ENCODE results near the gene PLEKHA8. TPM values are rescaled to one million over a fixed set of nuclear protein-coding genes. Genes with fewer than 3 reads are reported as not detected.

PLEKHA8 gene
- total and polyA plus RNA-seq, 2 of the 8 experiments (the other 6 are each of a cell fraction or from before 2014, with no cell fraction given), result 10.7 to 44.0 TPM

DNA sequence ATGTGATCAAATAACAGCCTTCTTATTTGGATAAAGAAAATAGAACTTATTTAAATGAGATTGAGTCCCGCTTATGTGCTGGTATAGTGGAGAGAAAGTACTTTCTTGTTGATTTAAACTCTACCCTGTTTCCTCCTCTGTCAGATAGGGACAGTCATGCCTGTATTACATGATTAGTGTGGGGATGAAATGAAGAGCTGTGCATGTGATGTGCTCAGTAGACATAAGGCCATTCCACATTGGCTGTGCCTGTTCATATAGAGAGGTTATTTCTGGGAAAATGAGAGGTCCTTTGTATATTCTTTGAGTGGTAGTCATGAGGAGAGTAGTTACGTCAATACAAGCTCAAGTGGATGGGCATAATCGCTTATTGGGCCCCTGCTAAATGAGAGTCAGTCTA, 112.2 kb downstream of the PLEKHA8 start:
- peaks cover 3 to 19% (median 15%) of the 10 kb centered on the region in 4 experiments for H3K27me3 ChIP-seq (replicated peaks in 1 of 4; ENCODE audit: control insufficient read depth in 3 of 4, extremely low read depth in 1 of 4, insufficient read depth in 3 of 4, low read length in 3 of 4)
- no peak overlapping the region for H2BK12ac ChIP-seq (ENCODE audit: low read depth, low read length)
- H3K27ac ChIP-seq (ENCODE audit: low read depth, low read length), result no peak overlapping the region
- H4K91ac ChIP-seq (replicated peaks; ENCODE audit: insufficient read length, low read length), result no peak overlapping the region
- H3K36me3 ChIP-seq (ENCODE audit: control insufficient read depth in 2 of 4, insufficient read depth in 4 of 4, low read length in 3 of 4), result no peaks in the 10 kb centered on the region
- no peak overlapping the region for H2AFZ ChIP-seq (ENCODE audit: low read length)
- no peak overlapping the region for H4K5ac ChIP-seq (ENCODE audit: insufficient read length, low read depth, low read length)
- H2BK120ac ChIP-seq (replicated peaks; ENCODE audit: low read depth, low read length), result no peak overlapping the region
- no peak overlapping the region for H4K8ac ChIP-seq (ENCODE audit: extremely low read depth, insufficient read depth, low read length)
- no peak for FAIRE-seq
- ChIA-PET CTCF (ENCODE audit: partially characterized antibody) (interaction anchor here (1.7 kb wide), 1 partner anchor 424 kb away, joined by 4 read pairs; no protein-coding TSS in a partner anchor), POLR2A (ENCODE audit: partially characterized antibody) (no interaction called here)
- H2BK15ac ChIP-seq (ENCODE audit: low read length), result no peak overlapping the region
- peaks cover 11% of the 10 kb centered on the region for H3K23me2 ChIP-seq (ENCODE audit: low read depth, low read length)
- H3K79me1 ChIP-seq (ENCODE audit: low read depth, low read length), result no peaks in the 10 kb centered on the region
- peaks cover 0 to 5% of the 10 kb centered on the region in 2 experiments for H4K20me1 ChIP-seq (replicated peaks in 1 of 2; ENCODE audit: control insufficient read depth in 1 of 2, insufficient read depth in 2 of 2, low read length in 2 of 2)
- H3K23ac ChIP-seq (ENCODE audit: insufficient read length), result no peak overlapping the region
- no peak overlapping the region for H2AK5ac ChIP-seq (ENCODE audit: low read depth, low read length)
- H3K4me3 ChIP-seq (ENCODE audit: extremely low read depth in 1 of 4, insufficient read depth in 2 of 4, low read depth in 3 of 4, low read length in 4 of 4), result no peak overlapping the region
- H3K14ac ChIP-seq (ENCODE audit: insufficient read length), result no peak overlapping the region
- H3K4me2 ChIP-seq (ENCODE audit: insufficient read depth in 1 of 2, low read depth in 2 of 2, low read length in 2 of 2), result no peak overlapping the region
- H3K9ac ChIP-seq (replicated peaks in 1 of 4; ENCODE audit: extremely low read depth in 1 of 4, low read depth in 3 of 4, low read length in 3 of 4), result no peak overlapping the region
- no peak overlapping the region for H3K4ac ChIP-seq (replicated peaks; ENCODE audit: insufficient read length, low read depth, low read length)
- H3K18ac ChIP-seq (ENCODE audit: extremely low read depth, low read length), result no peak overlapping the region
- no peak for DNase-seq (ENCODE audit: low read depth in 1 of 2, low spot score in 2 of 2)
- no peaks in the 10 kb centered on the region; a peak in 1 of 4 replicates for H3K79me2 ChIP-seq (ENCODE audit: control insufficient read depth in 1 of 2, insufficient read depth in 2 of 2, low read length in 2 of 2)
- 84% methylated on average over 3 of the region's 3 CpGs; no CpG with 5 or more reads in 1 of the 2 experiments for WGBS, 2 experiments (ENCODE audit: extremely low coverage in 1 of 2, insufficient coverage in 1 of 2, insufficient read length in 1 of 2, insufficient replicate concordance in 2 of 2, low coverage in 1 of 2, low lambda C conversion rate in 2 of 2, missing lambda C conversion rate in 1 of 2)
- no peak overlapping the region for H3K56ac ChIP-seq (replicated peaks; ENCODE audit: insufficient read length, low read depth, low read length)
- H3K4me1 ChIP-seq (replicated peaks in 1 of 4; ENCODE audit: control insufficient read depth in 3 of 4, insufficient read depth in 4 of 4, low read length in 3 of 4), result peaks cover 0 to 4% (median 0%) of the 10 kb centered on the region in 4 experiments; a peak in 1 of 7 replicates
- no peak overlapping the region for H2BK20ac ChIP-seq (ENCODE audit: low read length)
- H3K9me3 ChIP-seq (ENCODE audit: insufficient read depth in 2 of 2, low read depth in 1 of 2, low read length in 1 of 2), result no peaks in the 10 kb centered on the region
- no peak overlapping the region for H2BK5ac ChIP-seq (ENCODE audit: low read depth, low read length)
- TF ChIP-seq CTBP2 (IDR thresholded peaks at IDR 0.05; ENCODE audit: borderline replicate concordance, insufficient read depth, insufficient read length, low read length) (no peak), POU5F1 (IDR thresholded peaks at IDR 0.05; ENCODE audit: low read depth, low read length) (no peak), KDM4A (IDR thresholded peaks at IDR 0.05; ENCODE audit: low read depth, low read length, severe bottlenecking) (no peak), TBP (IDR thresholded peaks at IDR 0.05; ENCODE audit: low read depth, low read length) (no peak), CEBPB (IDR thresholded peaks at IDR 0.05; ENCODE audit: low read depth, low read length) (no peak), YY1 (IDR thresholded peaks at IDR 0.05; ENCODE audit: low read depth, low read length) (no peak), EP300 (IDR thresholded peaks at IDR 0.05; ENCODE audit: borderline replicate concordance in 1 of 2, low read depth in 2 of 2, low read length in 2 of 2) (no peak), POLR2A (IDR thresholded peaks at IDR 0.05; ENCODE audit: control extremely low read depth in 1 of 2, low read depth in 2 of 2, low read length in 2 of 2) (no peak), SIX5 (IDR thresholded peaks at IDR 0.05; ENCODE audit: low read depth, low read length) (no peak), RAD21 (IDR thresholded peaks at IDR 0.05 in 1 of 2, conservative IDR thresholded peaks at IDR 0.05 in 1 of 2; ENCODE audit: low read depth in 2 of 2, low read length in 2 of 2) (no peak), GTF2F1 (IDR thresholded peaks at IDR 0.05; ENCODE audit: borderline replicate concordance, low read depth, low read length) (no peak), BACH1 (IDR thresholded peaks at IDR 0.05; ENCODE audit: low read length) (no peak)
- TF ChIP-seq, protein P1, sequence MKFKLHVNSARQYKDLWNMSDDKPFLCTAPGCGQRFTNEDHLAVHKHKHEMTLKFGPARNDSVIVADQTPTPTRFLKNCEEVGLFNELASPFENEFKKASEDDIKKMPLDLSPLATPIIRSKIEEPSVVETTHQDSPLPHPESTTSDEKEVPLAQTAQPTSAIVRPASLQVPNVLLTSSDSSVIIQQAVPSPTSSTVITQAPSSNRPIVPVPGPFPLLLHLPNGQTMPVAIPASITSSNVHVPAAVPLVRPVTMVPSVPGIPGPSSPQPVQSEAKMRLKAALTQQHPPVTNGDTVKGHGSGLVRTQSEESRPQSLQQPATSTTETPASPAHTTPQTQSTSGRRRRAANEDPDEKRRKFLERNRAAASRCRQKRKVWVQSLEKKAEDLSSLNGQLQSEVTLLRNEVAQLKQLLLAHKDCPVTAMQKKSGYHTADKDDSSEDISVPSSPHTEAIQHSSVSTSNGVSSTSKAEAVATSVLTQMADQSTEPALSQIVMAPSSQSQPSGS (IDR thresholded peaks at IDR 0.05; ENCODE audit: low read length), result no peak
